GM10266 (cell line): ENCODE data around the gene BHLHE41.
A peak's percentile ranks its signal among the peaks of the same experiment; 100 is the strongest.

Experiments used
- DNase-seq: peaks from one replicate; pipeline ENCODE4 v3.0.0; 2012; ENCODE audit errors: extremely low spot score
- TF ChIP-seq, protein P1 (sequence below): IDR thresholded peaks from 2 replicates; pipeline ENCODE4 v1.5.1; 2012; ENCODE audit warnings: mild to moderate bottlenecking, low read depth; ENCODE audit not compliant: control insufficient read depth, insufficient read depth; ENCODE audit errors: missing control alignments

The BHLHE41 gene

DNA sequence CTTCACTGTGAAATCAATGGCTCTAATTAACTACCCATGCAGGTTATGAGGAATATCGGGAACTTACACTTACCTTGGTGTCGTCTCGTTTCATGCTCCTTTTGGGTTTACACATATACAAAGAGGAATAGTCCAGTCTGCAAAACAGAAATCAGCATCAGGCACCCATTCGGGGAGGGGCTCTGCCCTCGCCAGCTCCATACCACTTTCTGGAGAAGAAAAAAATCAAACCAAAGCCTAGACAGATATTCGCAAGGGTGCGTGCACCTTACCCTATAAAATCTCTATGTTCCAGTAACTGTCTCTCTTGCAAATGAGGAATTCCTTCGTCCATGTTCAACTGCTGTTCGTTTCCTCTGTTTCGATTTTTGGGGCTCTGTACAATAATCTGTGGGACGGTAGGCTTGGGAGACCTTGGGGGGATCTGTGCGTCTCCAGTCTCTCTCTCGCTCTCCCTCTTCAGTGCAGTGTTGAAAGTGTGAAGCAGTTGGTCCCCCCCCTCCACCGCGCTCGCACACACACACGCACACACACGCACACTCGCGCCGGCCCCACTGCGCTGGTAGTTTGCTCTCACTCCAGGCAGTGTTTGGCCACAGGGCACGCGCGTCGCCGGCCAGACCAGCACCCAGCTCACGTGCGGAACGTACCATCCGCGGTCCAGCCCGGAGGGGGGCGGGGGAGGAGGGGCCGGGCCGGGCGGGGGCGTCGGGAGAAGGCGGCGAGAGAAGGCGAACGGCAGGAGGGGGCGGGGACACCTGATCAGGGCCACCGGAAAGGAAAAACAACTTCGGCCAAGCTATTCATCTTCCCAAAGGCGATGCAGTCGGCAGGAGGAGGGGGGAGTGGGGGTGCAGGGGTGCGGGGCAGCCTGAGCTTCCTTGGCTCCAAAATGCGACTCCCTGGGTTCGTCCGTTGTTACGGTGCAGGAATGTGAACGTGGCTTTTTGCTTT is at the start of gene BHLHE41:
BHLHE41 (minus strand) TSS at position 592 of the 954 bp plus-strand sequence; CDS start at position 334, 258 bp downstream.
- TF ChIP-seq, protein P1, sequence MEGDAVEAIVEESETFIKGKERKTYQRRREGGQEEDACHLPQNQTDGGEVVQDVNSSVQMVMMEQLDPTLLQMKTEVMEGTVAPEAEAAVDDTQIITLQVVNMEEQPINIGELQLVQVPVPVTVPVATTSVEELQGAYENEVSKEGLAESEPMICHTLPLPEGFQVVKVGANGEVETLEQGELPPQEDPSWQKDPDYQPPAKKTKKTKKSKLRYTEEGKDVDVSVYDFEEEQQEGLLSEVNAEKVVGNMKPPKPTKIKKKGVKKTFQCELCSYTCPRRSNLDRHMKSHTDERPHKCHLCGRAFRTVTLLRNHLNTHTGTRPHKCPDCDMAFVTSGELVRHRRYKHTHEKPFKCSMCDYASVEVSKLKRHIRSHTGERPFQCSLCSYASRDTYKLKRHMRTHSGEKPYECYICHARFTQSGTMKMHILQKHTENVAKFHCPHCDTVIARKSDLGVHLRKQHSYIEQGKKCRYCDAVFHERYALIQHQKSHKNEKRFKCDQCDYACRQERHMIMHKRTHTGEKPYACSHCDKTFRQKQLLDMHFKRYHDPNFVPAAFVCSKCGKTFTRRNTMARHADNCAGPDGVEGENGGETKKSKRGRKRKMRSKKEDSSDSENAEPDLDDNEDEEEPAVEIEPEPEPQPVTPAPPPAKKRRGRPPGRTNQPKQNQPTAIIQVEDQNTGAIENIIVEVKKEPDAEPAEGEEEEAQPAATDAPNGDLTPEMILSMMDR, result no peak
- peak; percentile 47 for DNase-seq

DNA sequence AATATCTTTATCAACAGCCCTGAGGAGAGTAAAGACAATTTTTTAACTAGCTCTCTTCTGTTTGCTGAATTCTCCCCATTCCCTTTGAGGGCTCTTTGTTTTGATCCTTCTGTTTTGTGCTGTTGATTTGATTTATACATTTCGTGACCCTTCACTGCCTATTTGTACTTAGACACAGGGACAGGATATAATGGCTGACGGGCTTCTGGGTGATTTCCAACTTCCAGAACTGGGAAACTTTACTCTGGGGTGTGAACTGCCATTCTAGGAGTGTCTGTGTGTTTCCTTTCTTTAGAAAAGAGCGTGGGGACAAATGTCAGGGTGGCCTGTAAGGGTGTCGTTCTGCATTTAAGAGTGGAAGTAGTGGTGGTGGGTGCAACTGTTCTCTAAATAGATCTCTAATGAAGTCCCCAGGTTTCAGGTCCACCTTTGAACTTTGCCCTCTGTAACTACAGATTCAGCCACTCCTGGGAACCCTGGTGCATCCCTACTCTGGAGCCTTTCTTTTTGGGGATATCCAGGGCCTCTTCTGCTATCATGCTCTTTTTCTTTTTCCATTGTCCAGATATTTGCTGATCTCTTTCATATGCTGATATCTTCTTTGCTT is 48.2 kb upstream of the BHLHE41 start:
- DNase-seq, result no peak
- TF ChIP-seq, protein P1, result no peak

DNA sequence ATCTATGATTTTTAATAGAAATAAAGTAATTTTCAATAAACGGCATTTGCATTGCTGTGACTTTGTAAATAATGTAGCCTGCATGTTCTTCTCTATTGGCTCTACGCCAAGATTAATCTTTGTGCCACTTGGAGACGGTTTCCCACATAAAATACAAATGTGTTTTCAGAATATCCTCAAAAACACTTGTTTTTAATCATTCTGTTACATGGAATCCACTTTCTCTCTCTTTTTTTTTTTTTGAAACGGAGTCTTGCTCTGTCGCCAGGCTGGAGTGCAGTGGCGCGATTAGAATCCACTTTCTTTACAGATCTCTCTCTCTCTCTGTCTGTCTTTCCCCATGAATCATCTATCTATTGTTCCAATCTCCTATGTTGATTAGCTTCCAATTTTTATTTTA is 47.7 kb upstream of the BHLHE41 start:
- DNase-seq, result no peak
- TF ChIP-seq, protein P1, result no peak

DNA sequence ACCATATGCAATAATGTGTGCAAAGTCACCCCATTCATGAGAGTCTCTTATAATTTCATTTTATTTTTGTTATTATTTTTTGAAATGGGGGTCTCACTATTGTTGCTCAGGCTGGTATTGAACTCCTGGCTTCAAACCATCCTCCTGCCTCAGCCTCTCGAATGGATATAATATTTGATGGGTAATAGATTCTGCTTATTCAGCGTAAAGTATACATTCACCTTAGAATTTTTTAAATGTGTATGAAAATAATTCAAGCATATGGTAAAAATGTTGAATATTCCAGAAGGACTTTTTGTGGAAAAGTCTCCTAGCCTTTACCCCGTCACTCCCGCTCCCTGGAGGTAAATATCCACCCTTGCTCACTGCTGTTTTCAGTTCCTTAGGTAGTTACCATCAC is 47.2 kb upstream of the BHLHE41 start:
- DNase-seq, result no peak
- TF ChIP-seq, protein P1, result no peak

DNA sequence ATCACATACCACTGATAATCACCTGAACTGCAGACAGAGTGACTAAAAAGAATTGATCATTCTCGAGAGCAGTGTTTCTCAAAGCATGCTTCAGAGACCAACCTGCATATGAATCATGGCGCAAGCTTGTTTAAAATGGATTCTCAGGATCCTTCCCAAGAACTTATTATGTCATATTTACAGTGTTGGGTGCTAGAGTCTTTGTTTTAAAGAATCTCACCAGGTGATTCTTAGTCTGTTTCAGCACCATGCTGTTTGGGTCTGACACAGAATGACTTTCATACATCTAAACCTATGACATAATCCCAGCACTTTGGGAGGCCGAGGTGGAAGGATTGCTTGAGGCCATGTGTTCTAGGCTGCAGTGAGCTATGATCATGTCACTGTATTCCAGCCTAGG is 39.3 kb upstream of the BHLHE41 start:
- DNase-seq, result no peak
- TF ChIP-seq, protein P1, result no peak

DNA sequence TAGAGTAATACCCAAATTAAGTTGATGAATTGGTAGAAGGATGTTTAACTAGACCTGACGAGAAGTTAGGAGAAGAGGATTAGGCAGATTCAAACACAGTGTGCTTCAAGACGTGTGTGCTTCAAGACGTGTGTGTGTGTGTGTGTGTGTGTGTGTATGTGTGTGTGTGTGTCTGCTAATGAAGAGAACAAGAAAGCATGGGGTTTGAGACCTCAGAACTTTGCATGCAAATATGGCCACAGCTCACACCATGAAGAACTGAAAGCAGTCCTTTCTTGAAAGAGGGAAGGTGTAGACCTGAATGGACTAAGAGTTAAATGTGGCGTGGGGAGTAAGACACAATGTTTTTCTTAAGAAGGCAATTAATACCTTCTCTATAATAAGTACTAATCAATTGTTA is 38.1 kb upstream of the BHLHE41 start:
- TF ChIP-seq, protein P1, result no peak
- no peak for DNase-seq

DNA sequence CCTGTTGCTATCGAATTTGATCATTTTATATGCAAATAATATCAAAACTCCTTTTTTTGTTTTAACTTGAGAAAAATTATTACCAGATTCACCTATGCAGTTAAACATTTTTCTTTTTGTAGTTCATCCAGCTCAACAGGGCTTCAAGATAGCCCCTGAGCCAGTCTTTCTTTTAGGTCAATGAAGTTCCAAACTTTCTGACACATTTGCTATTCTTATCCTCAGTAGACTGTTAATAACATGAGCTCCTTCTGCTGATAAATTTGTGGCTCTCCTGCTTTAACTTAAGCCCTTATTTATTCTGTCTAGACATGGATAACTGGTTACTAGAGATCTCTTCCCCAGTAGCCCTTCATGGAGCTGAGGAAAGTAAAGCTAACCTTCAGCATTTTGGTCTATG is 37.3 kb upstream of the BHLHE41 start:
- TF ChIP-seq, protein P1, result no peak
- no peak for DNase-seq
